Mesenchymal stem cell (in vitro differentiated cells and primary cell): ENCODE measurements around the gene ABCD3.
"Not testable (repeated sequence)": the region's sequence is repeated elsewhere in the genome, so short reads cannot be mapped to it uniquely, and the experiment has no call there.

ENCODE experiments used
- DNase-seq: peaks from one replicate; pipeline ENCODE4 v3.0.0-alpha.2; 2013
- H2AFZ ChIP-seq: one replicate; pipeline ENCODE4 v1.6.1; 2013; ENCODE audit warnings: low read depth, mild to moderate bottlenecking, control low read depth, inconsistent platforms, low read length, moderate library complexity
- H2AK5ac ChIP-seq: 2 replicates; pipeline ENCODE4 v1.6.1; 2013; ENCODE audit warnings: low read length, moderate library complexity, mild to moderate bottlenecking, inconsistent platforms; ENCODE audit not compliant: severe bottlenecking
- H2BK120ac ChIP-seq: one replicate; pipeline ENCODE4 v1.6.1; 2013; ENCODE audit warnings: low read depth, mild to moderate bottlenecking, inconsistent platforms, low read length, moderate library complexity
- H2BK12ac ChIP-seq, 2 experiments: one replicate each; pipeline ENCODE4 v1.6.1; 2013; ENCODE audit warnings: inconsistent platforms in 2 of 2, low read length in 2 of 2, mild to moderate bottlenecking in 2 of 2, moderate library complexity in 2 of 2, control low read depth in 1 of 2
- H2BK15ac ChIP-seq: one replicate; pipeline ENCODE4 v1.6.1; 2013; ENCODE audit warnings: mild to moderate bottlenecking, low read depth, inconsistent platforms; ENCODE audit not compliant: poor library complexity, severe bottlenecking
- H2BK5ac ChIP-seq: 2 replicates; pipeline ENCODE4 v1.6.1; 2013; ENCODE audit warnings: low read depth, mild to moderate bottlenecking, low read length, control low read depth, inconsistent platforms; ENCODE audit not compliant: poor library complexity, severe bottlenecking
- H3K14ac ChIP-seq, 2 experiments: one replicate each; pipeline ENCODE4 v1.6.1; 2013; ENCODE audit warnings: inconsistent platforms in 2 of 2, low read length in 2 of 2, control low read depth in 1 of 2, mild to moderate bottlenecking in 1 of 2, moderate library complexity in 1 of 2
- H3K18ac ChIP-seq, 2 experiments: one replicate each; pipeline ENCODE4 v1.6.1; 2013; ENCODE audit warnings: inconsistent platforms in 2 of 2, low read length in 2 of 2, control low read depth in 1 of 2, low read depth in 1 of 2, mild to moderate bottlenecking in 1 of 2
- H3K23ac ChIP-seq, 2 experiments: one replicate each; pipeline ENCODE4 v1.6.1; 2013; ENCODE audit warnings: inconsistent platforms in 2 of 2, low read length in 2 of 2, mild to moderate bottlenecking in 2 of 2, moderate library complexity in 2 of 2, control low read depth in 1 of 2
- H3K27ac ChIP-seq: 2 replicates; pipeline ENCODE4 v1.5.1; 2013; ENCODE audit warnings: mild to moderate bottlenecking, moderate library complexity, low read length, control low read depth, inconsistent platforms; ENCODE audit not compliant: poor library complexity, severe bottlenecking
- H3K27me3 ChIP-seq, 2 experiments: 2 replicates each; pipeline versions ENCODE4 v1.6.1 to v1.7.0; 2013; ENCODE audit warnings: low read length in 2 of 2, mild to moderate bottlenecking in 2 of 2, moderate library complexity in 2 of 2, control low read depth in 1 of 2, inconsistent platforms in 1 of 2; ENCODE audit not compliant: control insufficient read depth in 1 of 2, insufficient read depth in 1 of 2
- H3K36me3 ChIP-seq, 2 experiments: 2 replicates each; pipeline versions ENCODE4 v1.6.1 to v1.7.0; 2013; ENCODE audit warnings: low read length in 2 of 2, control low read depth in 1 of 2, inconsistent platforms in 1 of 2, low read depth in 1 of 2, mild to moderate bottlenecking in 1 of 2; ENCODE audit not compliant: insufficient read depth in 2 of 2, control insufficient read depth in 1 of 2
- H3K4ac ChIP-seq, 2 experiments: one replicate each; pipeline ENCODE4 v1.6.1; 2013; ENCODE audit warnings: inconsistent platforms in 2 of 2, low read length in 2 of 2, mild to moderate bottlenecking in 2 of 2, moderate library complexity in 2 of 2, control low read depth in 1 of 2, low read depth in 1 of 2
- H3K4me1 ChIP-seq: 2 replicates; pipeline ENCODE4 v1.6.1; 2013; ENCODE audit warnings: low read depth, low read length, control low read depth; ENCODE audit not compliant: control insufficient read depth, insufficient read depth
- H3K4me2 ChIP-seq: 2 replicates; pipeline ENCODE4 v1.6.1; 2013; ENCODE audit warnings: low read length, mild to moderate bottlenecking, inconsistent platforms; ENCODE audit not compliant: poor library complexity, severe bottlenecking
- H3K4me3 ChIP-seq, 2 experiments: 2 replicates each; pipeline versions ENCODE4 v1.5.1 to v1.7.0; 2013; ENCODE audit warnings: low read length in 2 of 2, mild to moderate bottlenecking in 2 of 2, control low read depth in 1 of 2, low read depth in 1 of 2; ENCODE audit not compliant: insufficient read depth in 1 of 2
- H3K79me1 ChIP-seq: replicated peaks from 2 replicates; pipeline ENCODE4 v1.6.1; 2013; ENCODE audit warnings: mild to moderate bottlenecking, control low read depth, low read length, inconsistent platforms; ENCODE audit not compliant: poor library complexity, severe bottlenecking
- H3K9ac ChIP-seq: 2 replicates; pipeline ENCODE4 v1.7.0; 2013; ENCODE audit warnings: mild to moderate bottlenecking, low read length, moderate library complexity
- H3K9me3 ChIP-seq: 2 replicates; pipeline ENCODE4 v1.7.0; 2013; ENCODE audit warnings: mild to moderate bottlenecking, low read length; ENCODE audit not compliant: control insufficient read depth
- H4K8ac ChIP-seq: one replicate; pipeline ENCODE4 v1.6.1; 2013; ENCODE audit warnings: inconsistent platforms, mild to moderate bottlenecking, low read length, moderate library complexity
- H4K91ac ChIP-seq: one replicate; pipeline ENCODE4 v1.6.1; 2013; ENCODE audit warnings: mild to moderate bottlenecking, low read length, inconsistent platforms
- WGBS: methylation state at CpG from one replicate; pipeline ENCODE4 v1.1.7; 2013; ENCODE audit warnings: mixed read lengths; 5-methylcytosine and 5-hydroxymethylcytosine counted together

ABCD3 gene

GRCh38 chr1:94443067-94443466 lies 24.9 kb downstream of the ABCD3 start:
- Histone ChIP-seq H3K9me3 (peaks cover 21% of the 10 kb centered on the region), H3K79me1 (peaks cover 24% of the 10 kb centered on the region)
- not testable (repeated sequence) for H2BK15ac ChIP-seq, H3K23ac ChIP-seq, H2BK120ac ChIP-seq, H3K4me3 ChIP-seq, H3K4me1 ChIP-seq, H3K36me3 ChIP-seq, H3K18ac ChIP-seq, DNase-seq, H3K9ac ChIP-seq, H3K14ac ChIP-seq, H3K4me2 ChIP-seq, H3K27me3 ChIP-seq, H3K4ac ChIP-seq, H2BK12ac ChIP-seq, H2BK5ac ChIP-seq, H4K91ac ChIP-seq, H2AK5ac ChIP-seq, H2AFZ ChIP-seq, H4K8ac ChIP-seq, H3K27ac ChIP-seq

GRCh38 chr1:94444819-94445218 lies 26.6 kb downstream of the ABCD3 start:
- not testable (repeated sequence) for H2BK15ac ChIP-seq, H2BK12ac ChIP-seq, H3K4me2 ChIP-seq, H2BK120ac ChIP-seq, H4K91ac ChIP-seq, H3K14ac ChIP-seq, H3K4me3 ChIP-seq, DNase-seq, H3K27me3 ChIP-seq, H3K4ac ChIP-seq, H3K4me1 ChIP-seq, H3K18ac ChIP-seq, H3K9ac ChIP-seq, H4K8ac ChIP-seq, H3K23ac ChIP-seq, H3K27ac ChIP-seq, H2AK5ac ChIP-seq, H2AFZ ChIP-seq, H2BK5ac ChIP-seq
- 100% methylated on average over 2 of the region's 3 CpGs for WGBS
- Histone ChIP-seq H3K9me3 (peaks cover 34% of the 10 kb centered on the region), H3K79me1 (peaks cover 24% of the 10 kb centered on the region), H3K36me3 (peaks cover 9 to 11% of the 10 kb centered on the region in 2 experiments)

- not testable (repeated sequence) for H3K4me3 ChIP-seq, H2BK12ac ChIP-seq, H3K4me1 ChIP-seq, H2BK15ac ChIP-seq, H3K4ac ChIP-seq, H3K9ac ChIP-seq, DNase-seq, H3K27me3 ChIP-seq, H2AFZ ChIP-seq, H3K4me2 ChIP-seq, H3K27ac ChIP-seq, H2BK120ac ChIP-seq, H2AK5ac ChIP-seq, H4K8ac ChIP-seq, H3K14ac ChIP-seq, H3K18ac ChIP-seq, H4K91ac ChIP-seq, H2BK5ac ChIP-seq, H3K23ac ChIP-seq
- Histone ChIP-seq H3K9me3 (peaks cover 42% of the 10 kb centered on the region), H3K79me1 (peaks cover 18% of the 10 kb centered on the region), H3K36me3 (peaks cover 14 to 16% of the 10 kb centered on the region in 2 experiments)
- WGBS, result 98% methylated on average over 8 of the region's 8 CpGs
Measured at GRCh38 chr1:94445733-94446132, 27.5 kb downstream of the ABCD3 start.

- H2BK120ac ChIP-seq, H3K4me3 ChIP-seq, DNase-seq, H4K91ac ChIP-seq, H3K9ac ChIP-seq, H3K4ac ChIP-seq, H2AFZ ChIP-seq, H3K4me1 ChIP-seq, H3K23ac ChIP-seq, H3K27me3 ChIP-seq, H3K14ac ChIP-seq, H4K8ac ChIP-seq, H2BK5ac ChIP-seq, H2BK15ac ChIP-seq, H3K27ac ChIP-seq, H3K18ac ChIP-seq, H3K4me2 ChIP-seq, H2AK5ac ChIP-seq, H2BK12ac ChIP-seq: not testable (repeated sequence)
- peaks cover 47% of the 10 kb centered on the region for H3K9me3 ChIP-seq
- H3K79me1 ChIP-seq, result peaks cover 18% of the 10 kb centered on the region
- peaks cover 14 to 20% of the 10 kb centered on the region in 2 experiments for H3K36me3 ChIP-seq
- WGBS, result 93% methylated on average over 5 of the region's 6 CpGs
Measured at GRCh38 chr1:94446177-94446576, 28.0 kb downstream of the ABCD3 start.
